Right hindlimb (tissue), 1 donor: ENCODE results near the gene LONRF2.
"Not testable (repeated sequence)": the region's sequence is repeated elsewhere in the genome, so short reads cannot be mapped to it uniquely, and the experiment has no call there.

Source experiments
- DNase-seq: peaks from one replicate; pipeline ENCODE4 v3.0.0-alpha.2; 2018

The LONRF2 gene

GRCh38 chr2:100250645-100251044 lies 71.7 kb downstream of the LONRF2 start:
- no peak for DNase-seq

- no peak for DNase-seq
These were observed 73.3 kb downstream of the LONRF2 start for GRCh38 chr2:100248971-100249370.

DNA sequence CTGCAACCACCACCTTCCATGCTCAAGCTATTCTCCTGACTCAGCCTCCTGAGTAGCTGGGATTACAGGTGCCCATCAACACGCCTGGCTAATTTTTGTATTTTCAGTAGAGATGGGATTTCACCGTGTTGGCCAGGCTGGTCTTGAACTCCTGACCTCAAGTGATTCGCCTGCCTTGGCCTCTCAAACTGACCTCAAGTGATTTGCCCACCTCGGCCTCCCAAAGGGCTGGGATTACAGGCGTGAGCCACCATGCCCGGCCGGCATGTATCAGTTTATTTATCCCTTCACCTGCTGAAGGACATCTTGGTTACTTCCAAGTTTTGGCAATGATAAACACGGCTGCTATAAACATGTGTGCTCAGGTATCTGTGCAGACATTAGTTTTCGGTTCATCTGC lies 73.7 kb downstream of the LONRF2 start:
- not testable (repeated sequence) for DNase-seq

GRCh38 chr2:100248044-100248330 lies 74.3 kb downstream of the LONRF2 start:
- DNase-seq: no peak

DNA sequence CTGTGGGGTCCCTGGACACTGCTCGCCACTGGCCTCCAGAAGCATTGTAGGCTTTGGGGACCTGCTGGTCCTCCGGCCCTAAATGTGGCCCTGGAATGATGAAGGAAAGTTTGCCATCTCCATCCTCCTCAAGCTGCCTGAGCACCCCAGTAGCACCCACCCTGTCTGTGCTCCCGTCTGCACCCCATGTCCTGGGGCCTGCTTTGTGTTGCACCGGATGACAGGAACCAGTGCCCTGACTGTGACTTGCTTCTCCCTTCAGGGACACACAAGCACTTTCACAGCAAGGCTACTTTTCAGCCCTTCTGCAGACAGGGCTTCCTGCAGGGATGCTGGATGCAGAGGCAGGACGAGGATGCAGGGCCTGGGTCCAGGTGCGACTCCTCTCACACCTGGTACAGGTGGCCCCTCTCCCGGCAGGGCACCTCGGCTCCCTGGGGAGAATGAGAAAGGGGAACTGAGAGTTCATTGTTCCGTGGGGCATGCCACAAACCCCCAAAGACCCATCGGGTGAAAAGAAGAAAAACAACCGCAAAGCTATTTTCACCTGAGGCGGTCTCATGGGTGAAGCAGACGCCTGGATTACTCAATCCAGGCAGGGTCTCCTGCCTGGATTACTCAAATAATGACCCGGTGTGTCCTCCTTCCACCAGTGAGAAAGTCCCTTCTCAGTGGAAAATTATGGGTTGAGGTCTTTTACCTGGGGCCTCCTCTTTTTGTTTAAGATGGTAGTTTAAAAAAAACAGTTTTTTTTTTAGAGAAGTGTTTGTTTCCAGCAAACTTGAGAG lies 74.9 kb downstream of the LONRF2 start:
- DNase-seq: no peak

GRCh38 chr2:100246163-100247145 lies 75.8 kb downstream of the LONRF2 start:
- DNase-seq: no peak

- DNase-seq: no peak
These were observed 76.6 kb downstream of the LONRF2 start for GRCh38 chr2:100245681-100246080.

GRCh38 chr2:100244881-100245605 lies 77.3 kb downstream of the LONRF2 start:
- DNase-seq: no peak

GRCh38 chr2:100243631-100244030 lies 78.7 kb downstream of the LONRF2 start:
- no peak for DNase-seq

GRCh38 chr2:100242891-100243619 lies 79.2 kb downstream of the LONRF2 start:
- DNase-seq: peak; percentile 82

DNA sequence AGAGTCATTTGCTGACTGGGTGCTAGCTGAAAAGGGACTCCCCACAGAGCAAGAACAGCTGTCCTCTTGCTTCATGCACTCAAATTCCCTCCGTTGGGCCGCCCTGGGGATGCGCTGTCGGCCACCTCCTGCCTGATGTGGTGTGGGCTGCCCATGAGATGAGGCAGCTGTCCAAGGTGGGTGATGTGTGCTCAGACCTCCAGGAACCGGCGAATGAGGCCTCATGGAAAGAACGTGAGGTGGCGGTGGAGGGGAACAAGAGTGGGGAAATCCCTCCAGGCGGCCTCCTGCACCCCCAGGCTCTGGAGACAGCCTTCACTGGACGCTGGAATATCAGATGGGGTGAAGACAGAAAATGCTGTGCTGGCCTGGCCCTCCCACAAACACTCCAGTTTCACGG lies 79.8 kb downstream of the LONRF2 start:
- DNase-seq: no peak

GRCh38 chr2:100241236-100241635 lies 81.1 kb downstream of the LONRF2 start:
- DNase-seq: no peak

GRCh38 chr2:100240386-100240785 lies 81.9 kb downstream of the LONRF2 start:
- no peak for DNase-seq

- DNase-seq: no peak
These were observed 82.7 kb downstream of the LONRF2 start for GRCh38 chr2:100239486-100240210.

GRCh38 chr2:100238471-100238870 lies 83.8 kb downstream of the LONRF2 start:
- no peak for DNase-seq

DNA sequence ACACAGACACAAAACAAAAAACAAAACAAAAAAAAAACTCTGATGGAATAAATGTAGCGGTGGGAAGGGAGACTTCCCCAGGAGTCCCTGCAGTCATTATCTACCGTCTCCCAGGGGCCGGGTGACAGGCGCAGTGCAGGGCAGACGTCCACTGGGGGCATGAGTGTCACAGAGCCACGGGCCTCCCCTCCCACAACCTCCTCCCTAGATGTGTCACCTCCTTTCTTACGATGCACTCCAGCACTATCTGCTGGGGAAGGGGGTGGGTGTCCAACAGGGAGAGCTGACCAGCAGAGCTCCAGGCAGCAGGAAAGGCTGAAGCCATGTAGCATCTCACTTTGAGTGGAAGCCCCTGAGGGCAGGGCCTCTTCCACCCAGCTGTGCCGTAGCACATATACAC lies 84.5 kb downstream of the LONRF2 start:
- DNase-seq: no peak

DNA sequence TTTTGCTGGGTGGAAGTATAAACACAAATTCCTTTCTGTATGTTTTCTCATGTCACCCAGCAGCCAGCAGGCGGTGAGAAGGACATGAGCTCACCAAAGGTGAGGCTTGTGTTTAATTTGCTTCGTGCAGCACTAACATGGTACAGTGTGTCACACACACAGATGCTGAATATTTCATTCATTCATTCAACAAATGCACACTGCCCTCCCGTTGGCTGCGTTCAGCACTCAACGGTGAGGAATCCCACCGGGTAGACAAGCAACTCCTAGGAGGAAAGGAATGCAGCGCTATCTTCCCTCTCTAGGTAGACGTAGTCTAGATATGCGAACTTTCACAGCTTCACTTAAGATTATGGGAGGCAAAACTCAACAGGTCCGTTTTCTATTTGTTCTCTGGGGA lies 85.1 kb downstream of the LONRF2 start:
- DNase-seq: no peak

DNA sequence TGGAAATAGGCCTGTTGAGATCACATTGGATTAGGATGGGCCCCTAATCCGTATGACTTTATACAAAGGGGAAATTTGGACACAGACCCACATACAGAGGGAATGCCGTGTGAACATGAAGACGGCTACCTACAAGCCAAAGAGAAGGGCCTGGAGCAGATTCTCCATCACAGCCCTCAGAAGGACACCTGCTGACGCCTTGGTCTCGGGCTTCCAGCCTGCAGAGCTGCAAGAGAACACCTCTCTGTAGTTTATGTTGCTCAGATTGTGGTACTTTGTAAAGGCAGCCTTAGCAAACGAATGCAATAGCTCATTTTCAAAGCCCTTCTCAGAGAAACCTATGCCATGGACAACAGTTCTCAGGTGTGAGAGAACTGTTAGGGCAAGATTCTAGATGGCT lies 86.1 kb downstream of the LONRF2 start:
- no peak for DNase-seq

- DNase-seq: no peak
These were observed 86.7 kb downstream of the LONRF2 start for GRCh38 chr2:100235581-100235980.

DNA sequence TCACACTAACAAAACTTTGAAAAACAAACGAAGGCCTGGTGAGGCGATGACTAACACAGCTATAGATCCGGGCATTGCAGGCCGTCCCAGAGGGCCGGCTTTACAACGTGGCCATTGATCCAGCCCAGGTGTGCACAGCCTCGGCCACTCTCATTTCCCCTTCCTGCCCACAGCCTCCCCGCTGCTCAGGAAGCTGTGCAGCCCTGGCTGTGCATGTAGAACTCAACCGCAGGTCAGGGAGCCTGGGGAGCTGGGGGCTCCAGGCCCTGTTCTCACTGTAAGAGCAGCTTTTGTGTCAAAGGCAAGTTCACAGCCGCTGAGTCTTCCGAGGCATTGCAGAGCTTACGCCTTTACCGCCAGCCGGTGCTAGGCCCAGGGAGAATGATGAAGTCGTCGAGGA lies 87.2 kb downstream of the LONRF2 start:
- DNase-seq: no peak

DNA sequence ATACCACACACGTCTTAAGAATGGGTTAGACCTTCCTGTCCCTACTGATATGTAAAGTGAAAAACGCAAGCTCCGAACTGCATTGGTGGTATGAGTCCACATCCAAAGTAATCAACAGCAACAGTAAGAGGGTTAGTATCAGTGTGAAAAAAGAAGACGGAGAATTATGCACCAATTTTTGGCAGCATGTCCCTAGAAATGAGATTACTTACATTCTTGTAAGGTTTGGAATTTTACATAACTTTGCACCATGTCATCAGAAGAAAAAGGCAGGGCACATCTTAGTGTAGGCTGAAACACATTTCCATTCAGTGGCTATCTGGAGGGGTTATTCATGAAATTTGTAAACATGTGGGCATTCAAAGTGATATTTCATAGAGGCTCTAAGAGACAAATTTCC lies 88.2 kb downstream of the LONRF2 start:
- DNase-seq: no peak

DNA sequence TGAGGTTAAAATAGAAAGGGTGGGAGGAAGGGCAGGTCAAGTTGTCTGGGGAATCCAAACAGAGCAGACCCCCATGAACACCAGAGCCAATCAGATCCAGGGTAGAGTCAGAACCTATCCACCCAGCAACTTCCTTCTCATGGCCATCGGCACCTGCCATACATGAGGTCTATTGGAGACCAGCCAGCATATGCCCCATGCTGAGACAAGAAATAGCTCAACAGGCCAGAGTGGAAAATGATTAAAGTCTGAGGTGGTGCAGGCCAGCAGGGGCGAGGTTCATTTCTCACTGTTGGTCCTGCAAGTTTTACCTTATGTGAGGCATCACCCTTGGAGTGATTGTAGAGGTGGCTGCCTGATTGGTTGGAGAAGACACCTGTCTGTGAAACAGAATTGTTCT lies 89.2 kb downstream of the LONRF2 start:
- no peak for DNase-seq
